Activated CD8-positive, alpha-beta memory T cell treated with anti-CD3 and anti-CD28 coated beads for 4 hours (primary cell): ENCODE measurements around the gene UMAD1.

Experiments used
- DNase-seq, 2 donors: peaks; one replicate each; pipeline ENCODE4 v3.0.0-alpha.2; 2020; ENCODE audit warnings: low read depth in 2 of 2

Gene UMAD1

GRCh38 chr7:7882888-7883287 lies 242.3 kb downstream of the UMAD1 start:
- DNase-seq = no peak

- no peak for DNase-seq
Observed at GRCh38 chr7:7883394-7883793, 242.8 kb downstream of the UMAD1 start.

- DNase-seq = no peak
Observed at GRCh38 chr7:7884855-7885254, 244.3 kb downstream of the UMAD1 start.

GRCh38 chr7:7889791-7890568 lies 249.4 kb downstream of the UMAD1 start:
- no peak for DNase-seq

- DNase-seq = no peak
Observed at GRCh38 chr7:7895004-7895650, 254.6 kb downstream of the UMAD1 start.

- DNase-seq = no peak
Observed at GRCh38 chr7:7895754-7896153, 255.2 kb downstream of the UMAD1 start.

- no peak for DNase-seq
Observed at GRCh38 chr7:7897509-7897908, 257.0 kb downstream of the UMAD1 start.

- DNase-seq = no peak
Observed at GRCh38 chr7:7897949-7898515, 257.5 kb downstream of the UMAD1 start.

GRCh38 chr7:7902845-7903244 lies 262.3 kb downstream of the UMAD1 start:
- no peak for DNase-seq

GRCh38 chr7:7907306-7907705 lies 266.8 kb downstream of the UMAD1 start:
- no peak for DNase-seq

GRCh38 chr7:7908622-7909145 lies 268.1 kb downstream of the UMAD1 start:
- DNase-seq = no peak

- no peak for DNase-seq
Observed at GRCh38 chr7:7909376-7909775, 268.8 kb downstream of the UMAD1 start.

GRCh38 chr7:7911369-7912123 lies 271.0 kb downstream of the UMAD1 start:
- no peak for DNase-seq

GRCh38 chr7:7912937-7913336 lies 272.4 kb downstream of the UMAD1 start:
- DNase-seq = no peak

- no peak for DNase-seq
Observed at GRCh38 chr7:7913504-7913903, 273.0 kb downstream of the UMAD1 start.

- DNase-seq = no peak
Observed at GRCh38 chr7:7914547-7914946, 274.0 kb downstream of the UMAD1 start.

GRCh38 chr7:7916064-7916463 lies 275.5 kb downstream of the UMAD1 start:
- no peak for DNase-seq

- no peak for DNase-seq
Observed at GRCh38 chr7:7917593-7917992, 277.0 kb downstream of the UMAD1 start.

- no peak for DNase-seq
Observed at GRCh38 chr7:7918736-7919448, 278.3 kb downstream of the UMAD1 start.

GRCh38 chr7:7919449-7919945 lies 278.9 kb downstream of the UMAD1 start:
- DNase-seq = no peak

GRCh38 chr7:7920056-7920455 lies 279.5 kb downstream of the UMAD1 start:
- DNase-seq = no peak
